Keratinocyte (primary cell): ENCODE results near the gene GCNT2. TPM values are rescaled to one million over a fixed set of nuclear protein-coding genes. Genes with fewer than 3 reads are reported as not detected.

ENCODE experiments used
- DNase-seq: peaks from one replicate; pipeline ENCODE4 v3.0.0-alpha.2; 2011; ENCODE audit warnings: low read depth, missing footprints, low spot score
- FAIRE-seq: peaks from 2 replicates; lab custom pipeline; 2011; peaks lifted over from hg19 to GRCh38; lab: Jason Lieb, UNC
- H2AFZ ChIP-seq: 2 replicates; pipeline ENCODE4 v1.6.0; 2012; ENCODE audit warnings: low read length, control low read depth, inconsistent platforms; ENCODE audit not compliant: control insufficient read depth
- H3K27ac ChIP-seq: 2 replicates; pipeline ENCODE4 v1.5.1; 2011; ENCODE audit warnings: low read length; ENCODE audit not compliant: control insufficient read depth, insufficient read depth
- H3K27me3 ChIP-seq: 3 replicates; pipeline ENCODE4 v1.6.0; 2011; ENCODE audit warnings: low read length; ENCODE audit not compliant: control insufficient read depth, insufficient read depth; ENCODE audit errors: extremely low read depth
- H3K36me3 ChIP-seq, 2 experiments: 2 replicates in 1 of 2; 3 replicates in 1 of 2; pipeline ENCODE4 v1.5.1; 2011; ENCODE audit warnings: low read length in 2 of 2, mild to moderate bottlenecking in 1 of 2; ENCODE audit not compliant: control insufficient read depth in 2 of 2, insufficient read depth in 2 of 2; ENCODE audit errors: extremely low read depth in 1 of 2
- H3K4me1 ChIP-seq: 3 replicates; pipeline ENCODE4 v1.5.1; 2011; ENCODE audit warnings: low read length; ENCODE audit not compliant: control insufficient read depth, insufficient read depth; ENCODE audit errors: extremely low read depth
- H3K4me2 ChIP-seq: 3 replicates; pipeline ENCODE4 v1.6.0; 2011; ENCODE audit warnings: low read depth, low read length; ENCODE audit not compliant: control insufficient read depth, insufficient read depth; ENCODE audit errors: extremely low read depth
- H3K4me3 ChIP-seq, 3 experiments: fragments of 200-600 bp in 1 of 3; sonication (generic) in 1 of 3; 2 replicates in 2 of 3; 3 replicates in 1 of 3; pipeline ENCODE4 v1.5.1; 2011 to 2016; ENCODE audit warnings: low read length in 3 of 3, mild to moderate bottlenecking in 3 of 3, control low read depth in 2 of 3, inconsistent platforms in 1 of 3, low read depth in 1 of 3, mixed read lengths in 1 of 3, mixed run types in 1 of 3, moderate library complexity in 1 of 3; ENCODE audit not compliant: control insufficient read depth in 2 of 3, insufficient read depth in 2 of 3; ENCODE audit errors: extremely low read depth in 1 of 3
- H3K79me2 ChIP-seq: 2 replicates; pipeline ENCODE4 v1.6.0; 2012; ENCODE audit warnings: low read length; ENCODE audit not compliant: control insufficient read depth, insufficient read depth
- H3K9ac ChIP-seq: 3 replicates; pipeline ENCODE4 v1.6.0; 2011; ENCODE audit warnings: low read length; ENCODE audit not compliant: control insufficient read depth, insufficient read depth; ENCODE audit errors: extremely low read depth
- H3K9me1 ChIP-seq: 3 replicates; pipeline ENCODE4 v1.6.0; 2011; ENCODE audit warnings: low read length; ENCODE audit not compliant: control insufficient read depth, insufficient read depth; ENCODE audit errors: extremely low read depth
- H3K9me3 ChIP-seq: 2 replicates; pipeline ENCODE4 v1.5.1; 2012; ENCODE audit warnings: low read depth, low read length; ENCODE audit not compliant: control insufficient read depth
- H4K20me1 ChIP-seq: 3 replicates; pipeline ENCODE4 v1.6.0; 2011; ENCODE audit warnings: low read length; ENCODE audit not compliant: control insufficient read depth, insufficient read depth; ENCODE audit errors: extremely low read depth
- EZH2 ChIP-seq: IDR thresholded peaks from one replicate; pipeline ENCODE4 v1.6.1; 2012; ENCODE audit warnings: inconsistent platforms, mild to moderate bottlenecking, low read length, moderate library complexity
- dilution Hi-C: fragments of 300-500 bp; cut with MboI; formaldehyde crosslinking; loops from one replicate; pipeline ENCODE4 v1.7.0; 2020; ENCODE audit warnings: low sequenced_read_pairs; ENCODE audit not compliant: extremely low pct_ligation_motif_present
- polyA plus RNA-seq, 5 experiments: library from polyadenylated mRNA; depleted of rRNA in 3 of 5; stranded (reverse) in 3 of 5; stranded (forward) in 1 of 5; unstranded in 1 of 5; fragments of >200 nt; gene quantifications; 1 replicate in 1 of 5; 2 replicates in 3 of 5; 3 replicates in 1 of 5; pipeline versions ENCODE4 v1.2.1 to v1.2.3, GENCODE V29; 2011 to 2012; ENCODE audit warnings: missing spikeins in 2 of 5, low read depth in 1 of 5, low replicate concordance in 1 of 5
- TF ChIP-seq, protein P1 (sequence below), 3 experiments: IDR thresholded peaks in 1 of 3; conservative IDR thresholded peaks in 1 of 3; optimal IDR thresholded peaks in 1 of 3; 2 replicates in 2 of 3; 3 replicates in 1 of 3; pipeline versions ENCODE3 to v1.5.1; 2011; ENCODE audit warnings: low read length in 3 of 3, mild to moderate bottlenecking in 3 of 3, moderate library complexity in 2 of 3, control low read depth in 1 of 3, inconsistent platforms in 1 of 3; ENCODE audit not compliant: insufficient read depth in 2 of 3; ENCODE audit errors: extremely low read depth in 1 of 3

GCNT2 gene
- polyA plus RNA-seq, 1 donor (not counting 4 experiments of a cell fraction or from before 2014, with no cell fraction given): 7.3 TPM

DNA sequence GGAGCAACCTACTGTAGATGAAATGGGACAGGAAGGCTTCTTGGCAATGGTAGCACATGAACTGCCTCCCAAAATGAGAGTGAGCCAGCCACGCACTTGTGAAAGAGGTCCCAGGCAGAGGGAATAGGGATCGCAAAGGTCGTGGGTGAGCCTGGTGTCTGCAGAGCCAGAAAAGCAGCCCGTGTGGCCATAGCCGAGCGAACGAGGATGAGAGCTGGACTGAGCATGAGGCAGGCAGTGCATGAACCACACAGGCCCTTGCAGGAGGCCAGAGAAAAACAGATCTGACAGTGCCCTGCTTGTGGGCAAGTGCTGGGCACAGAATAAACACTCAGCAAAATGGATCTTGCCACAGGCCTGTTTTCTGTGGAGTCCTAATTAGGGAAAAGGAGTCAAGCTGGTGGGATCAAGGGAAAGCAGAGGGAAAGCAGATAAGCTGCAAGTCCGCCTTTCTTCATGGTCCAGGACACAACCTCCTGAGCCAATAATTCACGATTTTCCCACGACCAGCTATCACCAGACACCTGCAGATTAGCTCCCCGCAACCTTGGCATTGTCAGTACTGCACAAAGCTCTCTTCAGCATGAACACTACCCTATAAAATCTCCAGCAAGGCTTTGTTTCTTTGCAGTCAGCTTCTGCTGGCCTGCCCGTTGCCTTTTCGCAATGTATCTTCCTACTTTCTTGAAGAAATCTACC is 44.0 kb downstream of the GCNT2 start:
- H3K9ac ChIP-seq: no peak overlapping the region
- H3K79me2 ChIP-seq: no peaks in the 10 kb centered on the region
- H3K4me1 ChIP-seq: no peaks in the 10 kb centered on the region
- peaks cover 0 to 6% of the 10 kb centered on the region in 2 experiments for H3K36me3 ChIP-seq
- DNase-seq (no peak), FAIRE-seq (no peak)
- H4K20me1 ChIP-seq: no peaks in the 10 kb centered on the region
- no peaks in the 10 kb centered on the region for H3K9me3 ChIP-seq
- no peaks in the 10 kb centered on the region for H3K9me1 ChIP-seq
- H3K4me3 ChIP-seq: no peak overlapping the region
- no peak overlapping the region for H3K4me2 ChIP-seq
- H3K27me3 ChIP-seq: no peaks in the 10 kb centered on the region
- H3K27ac ChIP-seq: no peak overlapping the region
- dilution Hi-C loops: no loop called here
- H2AFZ ChIP-seq: no peak overlapping the region
- TF ChIP-seq, protein P1, sequence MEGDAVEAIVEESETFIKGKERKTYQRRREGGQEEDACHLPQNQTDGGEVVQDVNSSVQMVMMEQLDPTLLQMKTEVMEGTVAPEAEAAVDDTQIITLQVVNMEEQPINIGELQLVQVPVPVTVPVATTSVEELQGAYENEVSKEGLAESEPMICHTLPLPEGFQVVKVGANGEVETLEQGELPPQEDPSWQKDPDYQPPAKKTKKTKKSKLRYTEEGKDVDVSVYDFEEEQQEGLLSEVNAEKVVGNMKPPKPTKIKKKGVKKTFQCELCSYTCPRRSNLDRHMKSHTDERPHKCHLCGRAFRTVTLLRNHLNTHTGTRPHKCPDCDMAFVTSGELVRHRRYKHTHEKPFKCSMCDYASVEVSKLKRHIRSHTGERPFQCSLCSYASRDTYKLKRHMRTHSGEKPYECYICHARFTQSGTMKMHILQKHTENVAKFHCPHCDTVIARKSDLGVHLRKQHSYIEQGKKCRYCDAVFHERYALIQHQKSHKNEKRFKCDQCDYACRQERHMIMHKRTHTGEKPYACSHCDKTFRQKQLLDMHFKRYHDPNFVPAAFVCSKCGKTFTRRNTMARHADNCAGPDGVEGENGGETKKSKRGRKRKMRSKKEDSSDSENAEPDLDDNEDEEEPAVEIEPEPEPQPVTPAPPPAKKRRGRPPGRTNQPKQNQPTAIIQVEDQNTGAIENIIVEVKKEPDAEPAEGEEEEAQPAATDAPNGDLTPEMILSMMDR (optimal IDR thresholded peaks at IDR 0.05 in 1 of 3, IDR thresholded peaks at IDR 0.05 in 1 of 3, conservative IDR thresholded peaks at IDR 0.05 in 1 of 3; ENCODE audit: extremely low read depth in 1 of 3, insufficient read depth in 2 of 3, low read length in 3 of 3): no peak
- TF ChIP-seq EZH2: no peak

DNA sequence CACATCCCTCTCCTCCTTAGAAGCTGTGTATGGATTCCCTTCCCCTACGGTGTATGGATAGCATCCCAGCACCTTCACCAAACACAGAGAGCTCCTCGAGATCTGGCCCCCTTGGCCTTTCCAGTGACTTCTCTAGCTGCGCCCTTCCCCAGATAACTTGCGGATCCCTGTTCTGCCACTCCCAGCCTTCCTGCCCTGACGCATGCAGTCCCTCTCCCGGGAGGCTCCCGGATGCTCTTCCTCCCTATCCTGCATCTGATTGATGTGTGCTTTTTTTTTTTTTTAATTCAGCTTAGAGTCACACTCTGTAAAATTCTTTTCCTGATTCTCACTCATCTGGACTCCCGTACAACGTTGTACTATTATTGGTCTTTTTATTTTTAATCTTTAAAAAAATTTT is 44.8 kb downstream of the GCNT2 start:
- no peak overlapping the region for H3K9ac ChIP-seq
- TF ChIP-seq EZH2: no peak
- TF ChIP-seq, protein P1 (optimal IDR thresholded peaks at IDR 0.05 in 1 of 3, IDR thresholded peaks at IDR 0.05 in 1 of 3, conservative IDR thresholded peaks at IDR 0.05 in 1 of 3; ENCODE audit: extremely low read depth in 1 of 3, insufficient read depth in 2 of 3, low read length in 3 of 3): no peak
- H3K27me3 ChIP-seq: no peaks in the 10 kb centered on the region
- no peaks in the 10 kb centered on the region for H3K9me1 ChIP-seq
- no peaks in the 10 kb centered on the region for H3K4me1 ChIP-seq
- H3K4me3 ChIP-seq: no peak overlapping the region
- no peak for FAIRE-seq
- no peak overlapping the region for H2AFZ ChIP-seq
- no peak overlapping the region for H3K27ac ChIP-seq
- no peaks in the 10 kb centered on the region for H3K9me3 ChIP-seq
- no peaks in the 10 kb centered on the region for H3K79me2 ChIP-seq
- H4K20me1 ChIP-seq: no peaks in the 10 kb centered on the region
- no peak for DNase-seq
- H3K36me3 ChIP-seq: peaks cover 0 to 7% of the 10 kb centered on the region in 2 experiments
- no peak overlapping the region for H3K4me2 ChIP-seq
- dilution Hi-C loops: no loop called here
